NCI-H1105 (cell line): ENCODE data around the gene NFASC.
A peak's percentile ranks its signal among the peaks of the same experiment; 100 is the strongest.

Experiments used
- DNase-seq: peaks from one replicate; lab custom pipeline; 2025; lab: John Stamatoyannopoulos, UW

Gene NFASC

DNA sequence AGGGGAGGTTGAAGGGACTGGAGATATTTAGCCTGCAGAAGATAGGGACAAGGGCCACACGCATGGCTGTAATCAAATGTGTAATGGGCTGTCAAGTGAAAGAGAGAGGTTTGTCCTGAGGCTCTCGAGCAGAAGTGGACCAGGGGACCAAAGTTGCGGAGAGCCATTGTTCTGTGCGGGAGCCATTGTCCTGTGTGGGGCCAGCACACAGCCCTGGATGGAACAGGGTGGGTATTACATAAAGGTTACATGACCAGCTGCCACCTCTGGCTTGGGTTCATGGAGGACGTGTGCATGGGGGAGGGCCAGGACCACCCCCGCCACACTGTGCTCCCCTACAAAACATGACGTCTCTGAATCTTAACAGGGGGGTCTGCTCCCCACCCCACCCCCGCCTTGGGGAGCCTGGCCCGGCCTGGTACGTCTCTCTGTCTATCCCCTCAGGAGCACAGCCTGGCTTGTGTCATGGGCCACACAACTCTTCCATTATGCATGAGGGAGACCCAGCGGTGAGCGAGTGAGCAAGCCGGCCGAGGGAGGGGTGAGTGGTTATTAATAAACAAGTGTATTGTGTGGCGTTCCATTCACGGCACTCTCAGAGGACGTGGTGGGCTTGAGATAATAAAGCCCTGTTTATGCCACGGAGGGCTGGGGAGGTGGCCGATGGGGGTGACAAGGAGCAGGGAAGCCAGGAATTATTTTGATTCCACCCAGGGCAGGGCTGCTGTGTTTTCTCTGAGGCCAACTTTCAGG, at the start of gene NFASC:
Gene NFASC, plus strand, starts transcription at position 703 of the 753 bp plus-strand sequence. CDS start 73,454 bp downstream, outside the sequence.
- DNase-seq = no peak

GRCh38 chr1:204821476-204821875, 49.2 kb upstream of the NFASC start:
- no peak for DNase-seq

DNA sequence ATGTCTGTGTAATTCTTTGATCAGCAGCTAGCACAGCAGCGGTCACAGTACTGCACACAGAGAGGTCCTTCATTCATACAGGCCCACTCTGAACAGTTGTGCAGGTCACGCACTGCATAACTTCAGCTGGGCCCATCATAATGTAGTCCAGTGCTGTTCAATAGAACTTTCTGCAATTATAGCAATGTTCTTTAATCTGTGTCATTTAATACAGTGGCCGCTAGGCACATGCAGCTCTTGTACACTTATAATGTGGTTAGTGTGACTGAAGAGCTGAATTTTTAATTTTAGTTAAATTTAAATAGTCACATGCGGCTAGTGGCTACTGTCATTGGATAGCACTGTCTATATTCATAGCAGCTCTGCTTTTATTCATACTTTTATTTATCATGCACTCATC, 48.7 kb upstream of the NFASC start:
- no peak for DNase-seq

DNA sequence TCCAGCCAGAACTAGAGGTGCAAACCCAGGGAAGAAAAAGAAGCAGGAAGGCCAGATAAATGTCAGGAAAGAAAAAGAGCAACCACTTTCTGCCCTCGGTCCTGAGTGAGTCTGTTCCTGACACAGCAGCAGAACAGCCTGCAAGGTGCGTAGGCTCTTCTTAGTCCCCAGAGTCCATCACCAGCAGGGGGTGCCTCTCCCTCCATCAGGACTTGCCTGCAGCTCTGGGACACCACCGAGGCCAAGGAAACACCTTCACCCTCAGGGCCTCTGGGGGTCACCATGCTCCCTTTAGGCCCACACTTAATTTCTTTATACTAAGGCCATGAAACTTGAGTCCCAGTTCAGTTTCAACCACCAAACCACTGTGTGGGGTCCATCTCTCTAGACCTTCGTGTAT, 43.7 kb upstream of the NFASC start:
- DNase-seq = no peak

DNA sequence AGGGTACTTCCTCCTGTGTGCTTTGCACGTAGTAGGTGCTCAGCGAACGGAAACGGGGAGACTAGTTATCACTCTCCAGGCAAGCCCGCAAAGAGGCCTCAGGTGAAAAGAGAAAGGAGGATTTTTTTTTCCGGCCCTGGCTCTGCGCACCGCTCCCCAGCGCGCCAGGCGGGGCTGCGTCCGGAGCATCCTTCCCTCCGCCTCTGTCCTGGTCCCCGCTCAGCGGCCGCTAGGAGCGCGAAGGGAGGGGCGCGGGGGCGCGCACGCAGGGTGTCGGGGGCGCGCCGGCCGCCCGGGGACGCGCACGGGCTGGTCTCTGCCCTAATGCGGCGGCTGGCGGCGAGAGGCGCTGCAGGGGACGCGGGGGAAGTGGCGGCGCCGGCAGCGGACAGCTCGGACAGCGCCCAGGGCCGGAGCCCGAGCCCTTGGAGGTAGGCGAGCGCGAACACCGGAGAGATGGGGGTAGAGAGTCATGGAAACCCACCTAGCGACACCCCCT, 42.3 kb upstream of the NFASC start:
- peak; percentile 84 for DNase-seq

DNA sequence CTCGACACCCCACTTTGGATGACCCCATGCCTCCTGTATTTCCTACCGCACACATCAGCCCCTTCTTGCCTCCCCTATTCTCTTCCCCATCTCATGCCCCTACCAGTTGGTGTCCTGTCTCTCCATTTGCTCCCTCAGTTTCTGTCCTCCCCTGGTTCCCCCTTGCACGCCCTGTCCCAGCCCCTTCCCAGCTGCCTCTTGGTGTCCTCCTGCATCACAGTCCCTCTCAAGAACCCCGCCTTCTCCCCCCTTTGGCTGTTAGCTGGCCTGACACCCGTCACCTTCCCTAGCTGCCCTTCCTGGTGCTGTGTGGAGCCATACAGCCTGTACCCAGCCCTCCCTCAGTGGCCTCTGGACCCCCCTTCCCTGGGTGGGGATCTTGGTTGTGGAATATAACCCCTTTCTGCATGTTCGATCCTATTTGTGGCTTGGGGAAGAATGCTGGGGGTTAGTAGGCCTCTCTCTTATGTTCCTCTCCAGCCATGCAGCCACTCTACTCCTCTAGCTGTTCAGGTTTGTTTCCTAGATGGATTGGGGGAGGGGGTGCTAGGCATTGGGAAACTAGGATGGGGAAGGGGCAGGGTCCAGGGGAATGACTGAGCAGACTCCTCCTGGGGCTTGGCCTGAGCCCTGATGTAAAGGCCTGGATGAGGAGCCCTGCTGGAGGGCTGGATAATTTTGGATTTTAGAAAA, 41.4 kb upstream of the NFASC start:
- DNase-seq = no peak

GRCh38 chr1:204830747-204831146, 39.9 kb upstream of the NFASC start:
- peak; percentile 53 for DNase-seq

- DNase-seq = no peak
Measured at GRCh38 chr1:204831186-204831585, 39.5 kb upstream of the NFASC start.

GRCh38 chr1:204834336-204834735, 36.3 kb upstream of the NFASC start:
- DNase-seq = no peak

GRCh38 chr1:204834752-204835151, 35.9 kb upstream of the NFASC start:
- no peak for DNase-seq

GRCh38 chr1:204835737-204836136, 34.9 kb upstream of the NFASC start:
- no peak for DNase-seq

DNA sequence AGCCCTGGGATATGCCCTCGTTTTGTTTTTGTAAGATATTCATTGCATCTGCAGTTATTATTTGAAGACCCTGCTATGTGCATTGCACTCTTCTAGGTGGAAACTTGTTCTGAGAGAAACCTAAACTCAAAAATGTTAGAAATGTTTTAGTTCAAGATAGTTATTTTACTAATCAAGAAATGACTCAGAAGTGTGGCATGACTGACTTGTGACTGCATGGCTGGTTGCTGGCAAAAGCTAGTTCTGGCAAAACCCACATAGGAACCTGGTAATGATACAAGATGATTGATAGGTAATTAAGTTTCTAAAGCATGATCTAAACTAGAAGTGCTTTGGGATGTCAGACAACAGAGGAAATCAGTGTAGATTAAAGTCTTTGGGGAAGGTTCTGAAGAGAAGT, 33.8 kb upstream of the NFASC start:
- no peak for DNase-seq

- DNase-seq = no peak
Measured at GRCh38 chr1:204837440-204838084, 33.1 kb upstream of the NFASC start.

DNA sequence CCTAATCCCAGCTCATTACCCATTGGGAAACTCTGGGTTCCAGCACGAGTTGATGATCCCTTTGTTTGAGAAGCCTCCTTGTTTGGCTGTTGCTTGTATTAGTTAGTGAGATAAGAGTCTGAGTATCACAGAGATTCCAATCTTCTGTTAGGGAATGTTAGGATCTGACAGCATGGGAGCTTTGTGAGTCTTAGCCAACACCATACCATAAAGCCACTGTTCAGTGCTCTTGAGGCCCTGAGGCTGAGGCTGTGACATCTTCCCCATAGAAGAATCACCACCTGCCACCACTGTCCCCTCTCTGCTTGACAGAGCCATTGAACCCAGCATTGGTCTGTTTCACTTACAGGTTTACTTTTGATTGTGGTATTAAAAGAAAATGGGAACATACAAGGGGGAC, 29.3 kb upstream of the NFASC start:
- no peak for DNase-seq

DNA sequence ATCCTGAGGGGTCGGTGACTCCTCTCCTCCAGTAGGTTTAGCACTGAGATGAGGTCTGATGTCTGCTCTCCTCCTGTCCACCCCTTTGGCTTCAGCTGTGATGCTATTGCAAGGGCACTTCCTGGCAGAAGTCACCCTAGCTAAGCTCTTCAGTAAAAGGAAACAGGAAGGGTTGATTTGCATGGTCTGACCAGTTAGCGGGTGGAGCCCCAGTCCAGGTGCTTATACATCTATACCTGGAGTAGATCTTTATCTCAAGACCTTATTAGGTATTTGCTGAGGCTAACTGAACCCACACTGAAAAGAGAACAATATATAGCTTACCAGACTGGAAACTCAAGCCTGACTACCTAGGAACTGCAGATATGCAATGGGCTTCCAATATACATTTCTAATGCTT, 28.9 kb upstream of the NFASC start:
- no peak for DNase-seq

- DNase-seq = no peak
Measured at GRCh38 chr1:204842369-204842768, 28.3 kb upstream of the NFASC start.

DNA sequence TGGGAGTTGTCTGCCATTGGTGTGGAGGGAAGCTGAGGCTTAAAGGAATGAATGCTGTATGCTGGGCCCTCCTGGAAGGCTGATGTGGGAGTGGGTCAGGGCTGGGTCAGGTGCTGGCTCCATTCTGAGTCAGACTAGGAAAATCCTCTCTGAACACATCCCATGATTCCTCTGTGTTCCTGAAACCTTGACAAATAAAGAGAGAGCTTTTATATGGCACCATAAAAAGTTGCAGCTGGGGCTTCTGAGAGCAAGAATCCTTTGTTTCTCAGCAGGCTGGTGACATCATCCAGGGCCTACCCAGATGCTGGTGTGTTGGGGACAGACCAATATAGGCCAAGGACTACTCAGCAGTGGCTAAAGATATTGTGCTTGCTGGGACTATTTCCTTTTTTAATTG, 27.8 kb upstream of the NFASC start:
- no peak for DNase-seq

GRCh38 chr1:204846546-204846945, 24.1 kb upstream of the NFASC start:
- peak; percentile 12 for DNase-seq

DNA sequence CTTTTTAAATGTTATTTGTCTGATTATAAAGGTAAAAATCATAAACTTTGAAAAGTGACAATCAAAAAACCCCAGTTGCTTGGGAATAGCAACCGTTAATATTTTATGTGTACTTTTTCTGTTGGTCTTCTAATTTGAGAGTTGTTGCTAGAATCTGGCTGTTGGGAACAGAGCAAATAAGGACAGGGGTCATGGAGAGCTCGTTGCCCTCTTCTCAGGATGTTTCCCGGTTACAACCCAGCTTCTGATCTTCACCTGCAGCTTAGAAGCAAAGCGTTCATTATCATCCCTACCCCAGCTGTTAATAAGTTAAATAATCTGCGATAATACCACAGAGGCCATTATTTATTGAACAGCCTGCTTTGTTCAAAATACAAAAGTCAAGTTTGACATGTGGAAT, 22.1 kb upstream of the NFASC start:
- no peak for DNase-seq

DNA sequence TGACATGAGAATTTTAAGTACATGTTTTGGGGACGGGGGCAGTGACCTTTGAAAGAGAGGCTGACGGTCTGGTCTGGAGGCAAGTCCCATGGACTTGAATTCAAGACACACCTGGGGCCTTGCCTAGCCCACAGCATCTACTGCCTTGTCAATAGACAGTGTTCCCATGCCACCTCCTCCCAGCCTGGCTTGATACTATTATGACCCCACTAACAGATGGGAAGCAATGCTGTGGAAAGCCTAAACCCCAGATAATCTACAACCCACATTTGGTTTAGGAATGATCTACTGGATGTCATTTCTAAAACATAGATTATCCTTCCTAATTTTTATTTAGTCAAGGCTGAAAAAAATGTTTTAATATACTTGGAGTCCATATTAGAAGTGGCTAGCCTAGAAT, 17.8 kb upstream of the NFASC start:
- DNase-seq = no peak

- no peak for DNase-seq
Measured at GRCh38 chr1:204853436-204853835, 17.2 kb upstream of the NFASC start.

DNA sequence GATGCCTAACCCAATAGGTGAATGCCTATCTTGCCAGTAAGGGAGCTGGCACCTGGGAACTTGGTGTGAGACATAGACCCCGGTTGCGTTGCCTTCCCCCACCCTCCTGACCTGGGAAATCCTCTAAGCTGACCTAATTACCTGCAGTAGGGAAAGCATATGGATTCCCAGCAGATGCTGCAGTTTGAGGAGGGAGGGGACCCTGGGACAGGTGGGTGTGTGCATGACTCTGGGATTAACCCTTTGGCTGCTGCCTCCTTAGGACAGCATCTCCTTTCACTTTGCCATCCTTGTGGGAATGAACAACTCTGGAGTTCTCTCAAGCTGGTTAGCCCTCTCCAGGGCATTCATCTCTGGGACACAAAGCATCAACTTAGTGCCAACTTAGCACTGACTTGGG, 16.4 kb upstream of the NFASC start:
- DNase-seq = no peak

DNA sequence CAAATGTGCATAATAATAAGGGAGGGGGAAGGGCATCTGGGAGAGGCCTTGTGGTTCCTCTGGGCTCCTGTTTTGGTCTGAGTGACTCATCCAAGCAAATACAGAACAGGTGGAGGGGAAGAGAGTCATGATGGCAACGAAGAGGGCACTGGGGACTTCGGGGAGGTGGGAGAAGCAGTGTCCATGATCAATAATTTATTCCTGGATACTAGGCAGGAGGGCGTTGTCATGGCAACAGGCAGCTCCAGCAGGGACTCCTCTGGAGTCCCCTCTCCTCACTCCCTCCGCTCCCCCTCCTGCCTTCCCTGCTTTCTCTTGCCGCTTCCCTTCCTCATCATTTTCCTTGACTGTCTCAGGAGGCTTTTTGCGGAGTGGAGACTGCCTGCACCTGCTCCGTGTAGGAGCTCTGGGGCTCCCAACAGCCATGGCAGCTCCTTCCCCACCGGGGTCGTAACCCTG, 12.3 kb upstream of the NFASC start:
- DNase-seq = no peak
